GM19193 (cell line): ENCODE measurements around the gene HHAT.

Experiments used
- POLR2A ChIP-seq: IDR thresholded peaks from 4 replicates; pipeline ENCODE4 v1.6.1; 2011; ENCODE audit not compliant: insufficient read depth, insufficient read length; ENCODE audit errors: extremely low read depth

The HHAT gene

GRCh38 chr1:210301615-210302000 lies 27.1 kb upstream of the HHAT start:
- TF ChIP-seq POLR2A = no peak

- TF ChIP-seq POLR2A = no peak
Observed at GRCh38 chr1:210302501-210302900, 26.2 kb upstream of the HHAT start.

DNA sequence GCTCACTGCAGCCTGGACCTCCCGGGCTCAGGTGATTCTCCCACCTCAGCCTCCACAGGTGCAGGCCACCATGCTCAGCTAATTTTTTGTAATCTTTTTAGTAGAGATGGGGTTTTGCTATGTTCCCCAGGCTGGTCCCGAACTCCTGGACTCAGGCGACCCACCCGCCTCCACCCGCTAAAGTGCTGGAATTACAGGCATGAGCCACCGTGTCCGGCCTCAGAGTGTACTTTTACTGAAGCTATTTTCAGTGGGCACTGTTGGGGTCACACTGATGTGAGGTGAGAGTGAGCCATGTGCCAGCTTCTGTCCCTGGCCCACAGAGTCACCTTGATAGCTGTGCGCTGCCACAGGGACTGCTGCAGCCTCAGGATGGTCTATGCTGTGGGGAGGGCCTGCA lies 25.3 kb upstream of the HHAT start:
- no peak for TF ChIP-seq POLR2A

DNA sequence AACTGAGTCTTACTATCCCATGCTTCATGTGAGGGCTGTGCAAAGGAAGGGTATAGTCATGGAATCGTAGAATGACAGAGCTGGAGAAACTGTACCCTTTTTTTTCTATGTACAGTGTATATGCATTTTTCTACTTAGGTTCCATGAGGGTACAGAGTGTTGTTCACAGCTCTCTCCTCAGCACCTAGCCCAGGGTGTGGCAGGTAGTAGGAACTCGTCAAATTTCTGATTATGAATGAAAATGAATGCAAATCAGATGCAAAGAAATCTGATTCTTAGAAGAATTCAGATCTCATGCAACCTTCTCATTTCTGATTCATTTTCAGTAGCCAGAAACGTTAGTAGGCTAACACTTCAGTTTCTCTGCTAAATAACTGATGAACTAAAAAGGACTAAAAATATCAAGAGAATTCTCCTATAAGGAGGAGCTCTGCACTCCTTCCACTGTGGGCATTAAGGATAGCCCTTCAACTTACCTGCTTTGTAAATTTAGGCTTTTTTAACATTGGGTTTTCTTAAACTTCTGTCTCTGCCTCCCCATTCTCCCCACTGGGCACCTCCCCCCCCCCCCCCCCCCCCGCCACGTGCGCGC lies 18.0 kb upstream of the HHAT start:
- no peak for TF ChIP-seq POLR2A

DNA sequence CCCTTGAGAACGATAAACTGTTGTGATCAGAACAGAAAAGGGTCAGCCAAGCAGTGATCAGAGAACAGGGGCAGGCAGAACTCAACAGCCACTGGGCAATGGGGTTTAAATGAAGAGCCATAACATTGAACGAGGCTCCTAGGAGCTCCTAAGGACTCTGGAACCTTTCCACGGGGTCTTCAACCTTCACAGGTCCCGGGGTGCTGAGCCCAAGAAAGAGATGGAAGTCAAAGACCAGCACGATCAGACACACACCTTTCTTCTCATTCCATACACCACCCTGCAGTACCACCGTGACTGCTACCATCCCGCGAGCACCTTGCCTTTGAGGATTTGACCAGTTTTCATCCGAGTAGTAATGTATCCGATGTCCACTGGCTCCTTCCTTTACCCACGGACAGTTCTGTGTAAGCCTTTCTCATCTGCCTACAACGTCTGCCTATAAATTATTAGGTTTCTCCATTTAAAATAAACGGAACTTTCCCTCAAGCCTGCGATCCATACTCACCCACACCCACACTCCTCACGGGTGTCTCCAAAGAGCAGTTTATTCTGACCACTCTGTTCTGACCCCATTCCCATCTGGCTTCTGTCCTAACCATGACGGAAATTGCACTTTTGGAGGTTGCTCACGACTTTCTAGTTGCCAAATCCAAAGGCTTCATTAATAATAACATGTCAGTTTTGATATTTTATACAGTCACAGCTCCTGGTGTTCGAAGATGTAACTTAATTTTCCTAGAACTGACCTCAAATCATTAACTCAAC lies 16.8 kb upstream of the HHAT start:
- no peak for TF ChIP-seq POLR2A

- no peak for TF ChIP-seq POLR2A
Observed at GRCh38 chr1:210313046-210313595, 15.6 kb upstream of the HHAT start.

DNA sequence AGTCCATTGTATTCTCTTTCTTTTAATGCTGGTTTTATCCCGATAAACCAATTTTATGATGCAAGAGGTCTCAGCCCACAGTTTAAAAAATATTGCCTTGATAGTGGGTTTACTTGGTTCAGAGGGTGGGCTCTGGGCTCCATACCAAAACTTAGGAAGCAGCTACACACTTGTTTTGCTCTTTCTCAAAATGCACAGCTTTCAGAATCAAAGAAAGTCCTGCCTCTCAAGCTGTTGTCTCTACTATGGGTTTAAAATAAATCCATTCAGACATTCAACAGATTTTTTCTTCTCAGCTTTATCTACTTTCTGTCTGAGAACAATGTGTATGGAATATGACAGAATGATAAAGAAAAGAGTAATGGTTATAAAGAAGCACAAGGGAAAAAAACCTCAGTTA lies 14.8 kb upstream of the HHAT start:
- TF ChIP-seq POLR2A = no peak

DNA sequence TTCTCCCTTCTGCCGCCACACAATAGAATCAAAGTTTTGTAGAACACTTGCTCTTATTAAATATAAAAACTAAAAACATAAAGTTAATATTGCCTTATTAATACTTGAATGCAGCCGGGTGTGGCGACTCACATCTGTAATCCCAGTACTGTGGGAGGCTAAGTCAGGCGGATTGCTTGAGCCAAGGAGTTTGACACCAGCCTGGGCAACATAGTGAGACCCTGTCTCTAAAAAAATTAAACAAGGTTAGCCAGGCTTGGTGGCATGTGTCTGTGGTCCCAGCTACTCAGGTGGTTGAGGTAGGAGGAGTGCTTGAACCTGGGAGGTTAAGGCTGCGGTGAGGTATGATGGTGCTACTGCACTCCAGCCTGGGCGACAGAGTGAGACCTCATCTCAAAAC lies 13.2 kb upstream of the HHAT start:
- TF ChIP-seq POLR2A = no peak

GRCh38 chr1:210321131-210321530 lies 7.6 kb upstream of the HHAT start:
- TF ChIP-seq POLR2A = no peak

- TF ChIP-seq POLR2A = no peak
Observed at GRCh38 chr1:210321552-210321951, 7.2 kb upstream of the HHAT start.

GRCh38 chr1:210323957-210324356 lies 4.7 kb upstream of the HHAT start:
- no peak for TF ChIP-seq POLR2A

DNA sequence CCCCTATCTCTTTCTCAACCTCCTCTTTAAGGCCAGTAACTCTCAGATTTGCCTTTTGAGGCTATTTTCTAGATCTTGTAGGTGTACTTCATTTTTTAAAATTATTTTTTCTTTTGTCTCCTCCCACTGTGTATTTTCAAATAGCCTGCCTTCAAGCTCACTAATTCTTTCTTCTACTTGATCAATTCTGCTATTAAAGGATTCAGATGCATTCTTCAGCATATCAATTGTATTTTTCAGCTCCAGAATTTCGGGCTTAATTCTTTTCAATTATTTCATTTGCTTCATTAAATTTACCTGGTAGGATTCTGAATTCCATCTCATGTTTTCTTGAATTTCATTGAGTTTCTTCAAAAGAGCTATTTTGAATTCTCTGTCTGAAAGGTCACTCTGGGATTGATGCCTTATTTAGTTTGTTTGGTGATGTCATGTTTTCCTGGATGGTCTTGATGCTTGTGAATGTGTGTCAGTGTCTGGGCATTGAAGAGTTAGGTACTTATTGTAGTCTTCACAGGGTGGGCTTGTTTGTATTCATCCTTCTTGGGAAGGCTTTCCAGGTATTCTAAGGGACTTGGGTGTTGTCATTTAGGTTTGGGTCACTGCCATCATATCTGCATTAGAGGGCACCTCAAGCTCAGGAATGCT lies 3.6 kb upstream of the HHAT start:
- no peak for TF ChIP-seq POLR2A

GRCh38 chr1:210328032-210328745 lies 513 bp upstream of the HHAT start:
- TF ChIP-seq POLR2A = no peak

GRCh38 chr1:210330279-210330866 lies 1.7 kb downstream of the HHAT start:
- TF ChIP-seq POLR2A = no peak

DNA sequence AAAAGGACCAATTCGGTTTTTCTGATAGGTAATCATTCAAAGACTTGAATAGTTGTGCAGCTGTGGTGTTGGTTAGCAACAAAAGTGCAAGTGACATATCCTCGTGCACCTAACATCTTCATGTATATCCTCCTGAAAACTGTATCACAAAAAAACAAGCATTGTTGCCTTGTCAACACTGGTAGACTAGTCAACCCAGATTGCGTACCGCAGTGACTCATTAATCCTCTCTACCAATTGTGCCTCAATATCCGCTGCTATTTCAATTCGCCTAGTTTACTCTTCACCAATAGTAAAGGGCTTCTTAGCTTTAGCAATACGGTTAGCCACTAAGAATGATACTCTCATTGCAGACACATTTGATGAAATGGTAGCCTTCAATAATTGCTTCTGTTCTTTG lies 3.5 kb downstream of the HHAT start:
- TF ChIP-seq POLR2A = no peak

DNA sequence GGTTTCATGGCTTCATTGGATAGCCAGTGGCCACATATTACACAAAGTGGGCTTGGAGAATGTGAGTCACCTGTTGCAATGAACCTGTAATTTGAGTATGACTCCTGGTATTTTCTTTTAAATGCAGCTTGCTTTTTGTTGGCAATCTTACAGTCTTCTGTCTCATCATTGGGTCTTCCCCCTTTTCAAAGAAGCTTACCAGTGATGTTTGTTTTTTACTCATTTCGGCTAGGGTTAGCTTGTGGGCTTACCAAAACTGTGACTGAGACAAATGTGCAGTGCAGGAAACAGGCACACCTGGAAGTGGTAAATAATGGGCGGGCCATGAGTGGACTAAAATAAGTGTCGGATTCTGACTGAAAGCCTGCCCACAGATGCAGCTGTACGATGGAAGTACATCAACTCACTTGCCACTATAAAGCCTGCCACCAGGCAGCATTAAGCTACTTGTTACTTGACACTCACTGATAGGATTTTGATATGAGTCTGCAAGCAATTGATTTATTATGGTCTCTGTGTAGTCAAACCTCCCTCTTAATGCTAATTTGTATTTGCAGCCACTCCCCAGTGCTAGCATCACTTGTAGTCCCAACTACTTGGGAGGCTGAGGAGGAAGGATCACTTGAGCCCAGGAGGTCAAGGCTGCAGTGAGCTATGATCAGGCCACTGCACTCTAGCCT lies 4.2 kb downstream of the HHAT start:
- no peak for TF ChIP-seq POLR2A
